Stomach smooth muscle (tissue), 2 donors: ENCODE data around the gene NLRC4.
"Not testable (repeated sequence)": the region's sequence is repeated elsewhere in the genome, so short reads cannot be mapped to it uniquely, and the experiment has no call there.

Experiments
- H3K27ac ChIP-seq: one replicate; pipeline ENCODE4 v1.7.0; 2013; ENCODE audit warnings: mild to moderate bottlenecking, low read length, inconsistent platforms
- H3K27me3 ChIP-seq, 2 donors: one replicate each; pipeline ENCODE4 v1.7.0; 2013; ENCODE audit warnings: low read length in 2 of 2; ENCODE audit not compliant: insufficient read depth in 2 of 2, control insufficient read depth in 1 of 2
- H3K36me3 ChIP-seq, 2 donors: one replicate each; pipeline ENCODE4 v1.7.0; 2013; ENCODE audit warnings: low read length in 2 of 2; ENCODE audit not compliant: control insufficient read depth in 2 of 2, insufficient read depth in 2 of 2
- H3K4me1 ChIP-seq: one replicate; pipeline ENCODE4 v1.7.0; 2013; ENCODE audit warnings: low read length; ENCODE audit not compliant: control insufficient read depth, insufficient read depth
- H3K4me3 ChIP-seq, 2 donors: one replicate each; pipeline ENCODE4 v1.7.0; 2013; ENCODE audit warnings: low read length in 2 of 2
- H3K9ac ChIP-seq, 2 donors: one replicate each; pipeline ENCODE4 v1.7.0; 2013; ENCODE audit warnings: low read length in 2 of 2, mild to moderate bottlenecking in 1 of 2
- H3K9me3 ChIP-seq, 2 donors: one replicate each; pipeline ENCODE4 v1.7.0; 2013; ENCODE audit warnings: low read length in 2 of 2; ENCODE audit not compliant: control insufficient read depth in 2 of 2
- donor health status: healthy.
- donor health status: Pancreatic carcinoma.

NLRC4 gene

GRCh38 chr2:32212295-32212694, 52.4 kb downstream of the NLRC4 start:
- H3K36me3 ChIP-seq, result peaks cover 6 to 8% of the 10 kb centered on the region in 2 donors
- H3K9me3 ChIP-seq, result no peaks in the 10 kb centered on the region
- H3K4me1 ChIP-seq, result no peaks in the 10 kb centered on the region
- H3K4me3 ChIP-seq, result no peak overlapping the region
- H3K9ac ChIP-seq, result no peak overlapping the region
- no peak overlapping the region for H3K27ac ChIP-seq
- no peaks in the 10 kb centered on the region for H3K27me3 ChIP-seq

GRCh38 chr2:32210767-32211408, 53.8 kb downstream of the NLRC4 start:
- Histone ChIP-seq H3K27ac (no peak overlapping the region), H3K9ac (no peak overlapping the region), H3K9me3 (no peaks in the 10 kb centered on the region), H3K36me3 (peaks cover 6 to 8% of the 10 kb centered on the region in 2 donors), H3K27me3 (no peaks in the 10 kb centered on the region), H3K4me3 (no peak overlapping the region), H3K4me1 (no peaks in the 10 kb centered on the region)

DNA sequence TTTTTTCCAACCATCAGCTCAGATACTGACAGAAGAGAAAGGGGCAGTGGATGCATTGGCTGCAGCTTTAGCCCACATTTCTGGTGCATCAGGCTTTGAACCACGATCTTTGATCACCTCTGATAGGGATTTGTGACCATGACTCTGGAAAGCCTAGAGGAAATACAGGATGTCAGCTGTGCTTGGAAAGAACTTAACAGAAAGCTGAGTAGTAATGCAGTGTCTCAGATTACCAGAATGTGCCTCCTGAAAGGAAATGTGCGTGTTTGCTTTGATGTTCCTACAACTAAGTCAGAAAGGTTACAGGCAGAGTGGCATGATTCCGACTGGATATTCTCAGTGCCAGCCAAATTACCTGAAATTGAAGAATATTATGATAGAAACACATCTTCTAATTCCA, 61.3 kb downstream of the NLRC4 start:
- H3K9ac ChIP-seq, H3K4me3 ChIP-seq, H3K27ac ChIP-seq, H3K27me3 ChIP-seq, H3K9me3 ChIP-seq, H3K36me3 ChIP-seq, H3K4me1 ChIP-seq: not testable (repeated sequence)

- peaks cover 11 to 13% of the 10 kb centered on the region in 2 donors for H3K36me3 ChIP-seq
Measured at GRCh38 chr2:32200814-32201213, 63.9 kb downstream of the NLRC4 start.

DNA sequence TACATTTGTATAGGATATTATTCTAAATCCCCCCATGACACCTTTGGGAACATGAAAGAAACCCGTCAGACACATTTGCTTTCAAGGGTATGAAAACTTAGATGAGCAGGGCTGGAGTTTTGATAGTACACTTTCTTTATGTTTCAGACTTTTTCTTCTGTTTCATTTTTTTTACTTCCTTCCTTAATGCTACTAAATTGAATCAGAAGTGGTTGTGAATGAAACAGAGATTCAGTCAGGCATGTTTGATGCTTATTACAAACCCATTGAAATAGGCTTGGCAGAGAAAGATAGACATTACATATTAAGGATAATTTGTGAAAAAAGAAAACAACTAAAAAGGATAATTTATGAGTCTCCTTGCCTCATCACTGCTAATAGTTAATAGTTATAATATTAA, 72.3 kb downstream of the NLRC4 start:
- H3K27ac ChIP-seq, result no peak overlapping the region
- H3K4me1 ChIP-seq, result no peaks in the 10 kb centered on the region
- H3K27me3 ChIP-seq, result no peaks in the 10 kb centered on the region
- H3K36me3 ChIP-seq, result peaks cover 0 to 4% of the 10 kb centered on the region in 2 donors
- H3K9ac ChIP-seq, result no peak overlapping the region
- no peaks in the 10 kb centered on the region for H3K9me3 ChIP-seq
- H3K4me3 ChIP-seq, result no peak overlapping the region

More at GRCh38 chr2:32200814-32201213, 63.9 kb downstream of the NLRC4 start:
- Histone ChIP-seq H3K9ac (no peak overlapping the region), H3K9me3 (no peaks in the 10 kb centered on the region), H3K4me3 (no peak overlapping the region), H3K27me3 (no peaks in the 10 kb centered on the region), H3K4me1 (no peaks in the 10 kb centered on the region), H3K27ac (no peak overlapping the region)

GRCh38 chr2:32189011-32189410, 75.7 kb downstream of the NLRC4 start:
- no peaks in the 10 kb centered on the region for H3K9me3 ChIP-seq
- no peaks in the 10 kb centered on the region for H3K27me3 ChIP-seq
- H3K27ac ChIP-seq, result no peak overlapping the region
- H3K4me3 ChIP-seq, result no peak overlapping the region
- H3K36me3 ChIP-seq, result peaks cover 7 to 10% of the 10 kb centered on the region in 2 donors
- H3K4me1 ChIP-seq, result no peaks in the 10 kb centered on the region
- H3K9ac ChIP-seq, result no peak overlapping the region

DNA sequence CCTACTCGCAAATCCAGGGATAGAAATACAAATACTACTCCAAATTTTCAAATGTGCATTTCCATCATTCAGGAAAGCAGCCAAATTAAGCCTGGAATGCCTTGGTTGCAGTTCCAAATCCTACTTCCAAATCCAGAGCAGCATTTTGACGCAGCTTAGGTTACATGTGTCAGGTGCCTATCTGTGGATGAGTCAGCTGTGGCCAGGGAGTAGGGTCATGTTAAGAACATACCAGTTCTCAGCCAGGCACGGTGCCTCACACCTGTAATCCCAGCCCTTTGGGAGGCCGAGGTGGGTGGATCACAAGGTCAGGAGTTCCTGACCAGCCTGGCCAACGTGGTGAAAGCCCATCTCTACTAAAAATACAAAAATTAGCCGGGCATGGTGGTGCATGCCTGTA, 82.0 kb downstream of the NLRC4 start:
- H3K9ac ChIP-seq, result no peak overlapping the region
- no peaks in the 10 kb centered on the region for H3K9me3 ChIP-seq
- no peaks in the 10 kb centered on the region for H3K27me3 ChIP-seq
- peaks cover 14 to 24% of the 10 kb centered on the region in 2 donors for H3K36me3 ChIP-seq
- H3K4me3 ChIP-seq, result no peak overlapping the region
- H3K27ac ChIP-seq, result no peak overlapping the region
- H3K4me1 ChIP-seq, result no peaks in the 10 kb centered on the region
